ENCODE measurements around the gene TOB2.

The TOB2 gene

DNA sequence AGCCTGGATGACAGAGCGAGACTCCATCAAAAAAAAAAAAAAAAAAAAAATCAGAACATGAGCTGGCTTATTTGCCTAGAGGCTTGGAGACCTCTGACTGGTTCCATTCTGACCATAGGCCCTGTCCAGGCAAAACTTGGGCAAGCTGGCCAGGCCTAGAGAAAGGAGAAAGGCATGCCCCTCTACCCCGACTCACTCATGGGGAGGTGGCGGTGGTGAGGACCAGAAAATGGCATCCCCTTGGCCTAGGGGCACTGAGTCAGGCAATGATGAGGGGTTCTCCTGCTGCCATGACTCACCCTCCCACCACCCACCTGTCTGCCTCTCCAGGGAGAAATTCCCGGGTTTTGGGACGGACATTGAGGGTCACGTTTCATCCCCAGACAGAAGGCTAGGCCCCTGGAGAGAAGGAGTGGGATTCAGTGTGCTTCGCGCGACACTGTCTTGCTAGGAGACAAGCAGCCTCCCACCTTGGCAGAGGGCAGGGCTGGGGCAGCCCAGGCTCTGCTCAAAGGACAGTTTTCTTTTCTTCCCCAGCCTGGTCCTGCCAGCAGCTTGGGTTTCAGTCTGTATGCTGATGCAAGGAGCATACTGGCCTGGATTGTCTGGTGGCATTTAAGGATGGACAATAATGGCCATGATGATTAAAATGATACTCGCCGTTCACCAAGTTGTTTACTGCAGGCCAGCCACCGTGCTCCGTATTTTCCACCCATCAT lies 17.2 kb downstream of the TOB2 start:
- no peak for DNase-seq (ENCODE audit: low spot score)
- no peak for TF ChIP-seq CTCF (IDR thresholded peaks at IDR 0.05; ENCODE audit: borderline replicate concordance, control extremely low read depth, extremely low read depth, insufficient read depth, missing control alignments)
- in situ Hi-C loops (cut with MboI; ENCODE audit: low sequenced_read_pairs, unreplicated experiment) = no loop called here

DNA sequence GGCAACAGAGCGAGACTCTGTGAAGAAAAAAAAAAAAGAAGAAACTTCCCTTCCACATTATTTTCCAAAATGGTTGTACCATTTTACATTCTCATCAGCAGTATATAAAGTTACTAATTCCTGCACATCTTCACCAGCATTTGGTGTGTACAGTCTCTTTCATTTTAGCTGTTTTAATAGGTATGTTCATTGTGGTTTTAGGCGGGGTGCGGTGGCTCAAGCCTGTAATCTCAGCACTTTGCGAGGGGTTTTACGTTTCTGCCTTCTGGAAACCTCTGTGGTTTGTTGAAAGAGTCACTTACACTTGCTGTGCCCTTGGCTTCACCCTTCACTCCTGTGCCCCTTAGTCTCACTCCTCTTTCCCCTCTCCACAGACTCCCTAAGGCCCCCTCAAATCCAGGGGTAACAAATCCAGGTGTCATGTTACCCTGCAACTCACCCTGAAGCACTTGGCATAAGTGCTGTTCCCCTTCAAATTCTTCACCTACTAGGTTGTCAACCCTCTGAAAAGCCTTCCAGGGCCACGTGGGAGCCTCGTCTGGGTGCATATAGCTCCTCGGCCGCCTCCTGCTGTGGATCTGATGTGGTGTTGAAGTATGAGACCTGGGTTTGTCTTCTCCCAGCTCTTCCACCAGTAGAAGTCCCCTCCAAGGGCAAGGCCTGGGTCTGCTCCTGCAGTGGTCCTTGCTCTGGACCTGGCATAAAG lies 20.8 kb downstream of the TOB2 start:
- in situ Hi-C loops (cut with MboI; ENCODE audit: low sequenced_read_pairs, unreplicated experiment) = no loop called here
- no peak for TF ChIP-seq CTCF (IDR thresholded peaks at IDR 0.05; ENCODE audit: borderline replicate concordance, control extremely low read depth, extremely low read depth, insufficient read depth, missing control alignments)
- DNase-seq (ENCODE audit: low spot score) = no peak

- no peak for DNase-seq (ENCODE audit: low spot score)
- in situ Hi-C loops (cut with MboI; ENCODE audit: low sequenced_read_pairs, unreplicated experiment) = no loop called here
- no peak for TF ChIP-seq CTCF (IDR thresholded peaks at IDR 0.05; ENCODE audit: borderline replicate concordance, control extremely low read depth, extremely low read depth, insufficient read depth, missing control alignments)
Observed at GRCh38 chr22:41418717-41419116, 27.9 kb downstream of the TOB2 start.

DNA sequence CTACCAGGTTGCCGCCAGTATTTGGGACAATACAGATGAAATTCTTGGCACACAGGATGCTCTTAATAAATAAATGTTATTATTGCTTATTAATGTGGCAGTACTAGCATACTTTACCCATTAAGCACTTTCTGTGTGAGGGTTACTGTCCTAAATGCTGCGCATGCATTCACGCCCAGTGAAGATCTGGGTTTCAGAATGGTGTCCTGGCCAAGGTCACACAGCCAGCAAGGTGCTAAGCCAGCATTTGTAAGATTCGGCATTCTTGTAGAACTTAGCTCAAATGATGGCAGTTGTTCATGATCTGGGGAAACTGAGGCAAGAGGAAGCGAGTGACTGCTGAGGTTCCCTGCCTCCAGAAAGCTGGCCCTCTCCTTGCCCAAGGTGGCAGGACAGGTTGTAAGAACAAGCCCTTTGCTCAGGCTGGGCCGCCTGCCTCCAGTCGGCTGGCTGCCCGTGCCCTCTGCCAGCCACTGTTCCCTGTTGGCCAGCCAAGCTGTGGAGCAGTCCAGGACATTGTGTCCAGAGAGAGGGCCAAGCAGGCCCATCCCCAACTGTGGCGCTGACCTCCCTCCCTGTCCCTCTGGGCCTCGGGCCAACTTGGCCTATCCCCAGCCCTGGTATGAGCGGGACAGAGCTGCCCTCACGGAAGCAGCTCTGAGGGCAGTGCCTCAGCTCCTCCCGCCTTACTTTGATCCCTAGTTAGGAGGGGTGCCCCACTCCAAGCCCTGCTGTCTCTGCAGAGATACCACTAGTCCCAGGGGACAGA lies 28.8 kb downstream of the TOB2 start:
- no peak for TF ChIP-seq CTCF (IDR thresholded peaks at IDR 0.05; ENCODE audit: borderline replicate concordance, control extremely low read depth, extremely low read depth, insufficient read depth, missing control alignments)
- DNase-seq (ENCODE audit: low spot score) = no peak
- in situ Hi-C loops (cut with MboI; ENCODE audit: low sequenced_read_pairs, unreplicated experiment) = no loop called here

DNA sequence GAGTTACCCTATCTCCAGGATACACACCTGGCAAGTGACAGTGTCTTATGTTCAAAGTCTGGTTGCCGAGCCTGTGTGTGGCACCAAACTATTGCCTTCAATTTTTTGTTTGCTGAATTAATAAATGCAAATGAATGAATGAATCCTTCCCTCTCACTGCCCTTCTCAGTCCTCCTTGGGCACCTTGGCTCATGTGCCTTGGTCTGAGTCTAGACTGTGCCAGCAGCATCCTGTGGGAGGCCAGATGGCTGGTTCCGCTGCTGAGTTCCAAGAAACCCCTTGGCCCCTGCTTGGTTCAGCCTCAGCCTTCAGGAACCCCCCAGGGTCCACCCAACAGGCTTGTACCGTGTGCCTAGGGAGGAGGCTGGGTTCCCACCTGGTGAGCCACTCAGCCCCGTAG lies 31.0 kb downstream of the TOB2 start:
- DNase-seq (ENCODE audit: low spot score) = no peak
- in situ Hi-C loops (cut with MboI; ENCODE audit: low sequenced_read_pairs, unreplicated experiment) = no loop called here
- TF ChIP-seq CTCF (IDR thresholded peaks at IDR 0.05; ENCODE audit: borderline replicate concordance, control extremely low read depth, extremely low read depth, insufficient read depth, missing control alignments) = no peak

GRCh38 chr22:41411021-41411851 lies 35.4 kb downstream of the TOB2 start:
- TF ChIP-seq CTCF (IDR thresholded peaks at IDR 0.05; ENCODE audit: borderline replicate concordance, control extremely low read depth, extremely low read depth, insufficient read depth, missing control alignments) = no peak
- in situ Hi-C loops (cut with MboI; ENCODE audit: low sequenced_read_pairs, unreplicated experiment) = no loop called here
- DNase-seq (ENCODE audit: low spot score) = no peak

Measured in GM13976 (cell line).